GM18498 (cell line): ENCODE results near the gene TBC1D22B.
"Not testable (repeated sequence)": the region's sequence is repeated elsewhere in the genome, so short reads cannot be mapped to it uniquely, and the experiment has no call there.

Experiments
- ATAC-seq: cut with Tn5 transposase; IDR thresholded peaks from one replicate; pipeline ENCODE4 v1.9.1; 2021; ENCODE audit warnings: mild to moderate bottlenecking, moderate library complexity; ENCODE audit not compliant: unreplicated experiment

The TBC1D22B gene

DNA sequence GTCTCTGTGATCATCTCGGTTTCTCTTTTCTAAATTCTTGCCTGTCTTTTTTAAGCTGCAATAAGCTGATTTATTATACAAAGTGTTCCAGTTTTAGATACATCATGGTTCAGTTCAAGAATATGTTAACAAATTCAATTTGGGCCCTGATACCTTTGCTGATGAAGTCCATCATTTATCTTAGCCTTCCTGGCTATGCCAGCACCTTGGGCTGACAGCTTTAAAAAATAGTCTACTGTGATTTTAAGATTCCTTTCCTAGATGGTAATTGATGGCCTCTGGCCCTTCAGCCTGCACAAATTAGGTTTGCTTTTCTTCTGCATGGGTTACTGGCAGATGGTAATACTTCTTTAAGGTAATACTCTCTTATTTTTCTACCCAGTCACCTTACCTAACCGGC, 7.4 kb downstream of the TBC1D22B start:
- ATAC-seq: no peak

DNA sequence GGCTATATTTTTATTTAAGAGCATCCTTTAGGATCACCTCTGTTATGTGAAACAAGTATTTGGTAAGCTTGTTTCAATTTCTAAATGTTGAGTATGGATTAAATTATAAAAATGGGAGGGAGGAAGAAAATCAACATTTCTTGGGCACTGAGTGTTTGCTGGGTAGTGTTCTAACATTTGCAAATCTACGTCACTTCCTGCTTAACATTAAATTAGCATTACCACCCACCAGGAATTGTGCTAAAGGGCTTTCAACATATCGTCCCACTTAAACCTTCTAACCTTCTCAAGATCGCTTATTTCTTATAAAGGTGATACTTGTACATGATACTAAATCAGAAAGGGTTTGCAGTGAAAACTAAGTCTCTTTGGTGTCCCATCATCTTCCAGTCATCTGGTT, 8.3 kb downstream of the TBC1D22B start:
- ATAC-seq: no peak

DNA sequence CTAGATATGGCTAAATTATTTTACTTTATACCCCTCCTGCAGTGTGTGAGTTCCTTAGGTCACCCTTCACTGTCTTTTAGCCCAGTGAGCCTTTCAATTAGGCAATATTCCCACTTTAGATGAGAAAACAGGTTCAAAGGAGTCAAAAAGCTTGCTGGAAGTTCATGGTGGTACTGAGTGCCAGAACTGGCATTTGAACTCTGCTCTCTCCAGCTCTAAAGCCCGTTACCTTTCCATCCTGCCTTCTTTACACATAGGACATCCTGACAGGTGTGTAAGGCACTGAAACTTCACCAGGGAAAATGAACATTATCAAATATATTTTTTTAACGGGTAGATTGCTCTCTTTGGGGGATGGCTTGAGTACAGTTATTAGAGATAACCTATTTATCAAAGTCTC, 11.5 kb downstream of the TBC1D22B start:
- no peak for ATAC-seq

DNA sequence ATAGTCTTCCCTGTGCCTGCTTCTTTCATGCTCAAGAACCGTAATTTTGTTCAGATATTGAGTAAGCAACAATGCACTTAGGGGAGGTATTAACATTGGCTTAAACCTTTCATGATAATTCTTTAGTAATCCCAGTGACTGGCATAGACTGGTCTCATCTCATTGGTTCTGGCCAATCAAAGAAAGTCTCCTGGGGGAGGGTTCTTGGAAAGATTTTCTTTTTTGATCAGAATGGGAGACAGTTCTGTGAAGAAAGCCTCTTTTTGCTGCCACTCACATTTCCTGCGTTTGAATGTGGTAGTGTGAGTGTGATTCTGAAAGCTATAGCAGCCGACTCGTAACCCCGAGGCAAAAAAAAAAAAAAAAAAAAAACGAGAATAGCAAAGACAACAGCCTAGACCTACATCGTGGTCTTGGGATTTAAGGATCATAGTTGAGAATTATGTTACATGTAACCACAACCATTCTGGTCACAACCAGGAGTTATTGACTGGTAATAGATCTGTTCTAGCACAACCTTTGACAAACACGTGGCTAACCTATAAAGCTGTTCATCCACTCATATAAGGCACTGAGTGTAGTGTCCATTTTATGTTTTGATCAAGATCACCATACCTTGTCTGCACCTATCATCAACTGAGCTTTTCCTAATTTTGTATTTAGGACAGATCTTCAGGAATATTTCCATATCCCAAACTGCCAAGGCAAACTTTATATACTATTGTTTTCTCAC, 15.4 kb downstream of the TBC1D22B start:
- ATAC-seq: no peak

DNA sequence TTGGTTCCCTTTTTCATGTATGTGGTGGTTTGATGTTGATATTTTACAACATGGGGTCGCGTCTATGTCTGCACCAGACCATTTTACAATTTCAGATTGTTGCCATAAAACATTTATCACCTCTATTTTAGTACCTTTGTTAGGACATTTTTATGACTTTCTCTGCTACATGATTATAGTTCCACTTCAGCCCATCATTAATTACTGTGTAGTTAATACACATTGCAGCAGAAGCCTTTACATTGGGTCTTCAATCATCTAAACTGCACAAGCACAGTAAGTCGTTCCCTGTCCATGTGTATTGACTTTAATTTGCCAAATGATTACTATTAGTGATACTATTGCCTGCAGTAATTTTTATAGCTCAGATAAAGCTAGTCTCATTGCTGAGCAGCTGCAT, 16.1 kb downstream of the TBC1D22B start:
- no peak for ATAC-seq

DNA sequence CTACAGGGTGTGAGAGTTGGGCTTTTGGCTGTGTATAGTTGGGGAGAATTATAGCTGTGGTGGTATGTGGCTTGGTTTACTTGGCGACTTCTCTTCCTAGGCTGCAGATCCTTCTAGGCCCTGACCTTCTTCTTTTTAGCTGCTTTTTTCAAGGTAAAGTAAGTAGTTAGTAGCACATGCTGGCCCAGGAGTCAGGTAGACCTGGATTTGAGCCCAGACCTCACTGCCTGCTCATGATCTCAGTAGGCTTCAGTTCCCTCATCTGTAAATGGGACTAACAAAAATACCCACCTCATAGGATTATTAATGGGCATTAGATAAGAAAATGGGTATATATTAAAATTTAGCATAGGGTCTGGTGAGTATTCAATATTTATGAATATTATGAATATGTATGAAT, 17.8 kb downstream of the TBC1D22B start:
- ATAC-seq: no peak

DNA sequence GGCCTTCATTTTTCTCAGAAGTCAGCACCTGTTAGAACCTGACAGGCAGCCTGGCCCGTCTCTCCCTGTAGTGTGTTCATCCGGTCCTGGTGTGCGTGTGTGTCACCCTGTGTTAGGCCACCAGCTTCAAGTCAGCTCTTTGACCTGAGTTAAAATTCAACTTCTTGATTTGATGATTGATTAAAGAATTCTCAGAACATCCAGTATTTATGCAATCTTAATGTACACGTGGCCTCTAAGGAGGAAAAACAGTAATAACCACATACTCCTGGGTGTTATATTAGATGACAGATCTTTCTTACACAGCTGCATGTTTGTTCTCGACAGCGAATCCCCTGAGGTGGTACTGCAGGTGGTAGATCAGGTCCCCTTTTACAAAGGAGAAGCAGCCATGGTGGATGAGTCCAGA, 19.4 kb downstream of the TBC1D22B start:
- ATAC-seq: no peak

DNA sequence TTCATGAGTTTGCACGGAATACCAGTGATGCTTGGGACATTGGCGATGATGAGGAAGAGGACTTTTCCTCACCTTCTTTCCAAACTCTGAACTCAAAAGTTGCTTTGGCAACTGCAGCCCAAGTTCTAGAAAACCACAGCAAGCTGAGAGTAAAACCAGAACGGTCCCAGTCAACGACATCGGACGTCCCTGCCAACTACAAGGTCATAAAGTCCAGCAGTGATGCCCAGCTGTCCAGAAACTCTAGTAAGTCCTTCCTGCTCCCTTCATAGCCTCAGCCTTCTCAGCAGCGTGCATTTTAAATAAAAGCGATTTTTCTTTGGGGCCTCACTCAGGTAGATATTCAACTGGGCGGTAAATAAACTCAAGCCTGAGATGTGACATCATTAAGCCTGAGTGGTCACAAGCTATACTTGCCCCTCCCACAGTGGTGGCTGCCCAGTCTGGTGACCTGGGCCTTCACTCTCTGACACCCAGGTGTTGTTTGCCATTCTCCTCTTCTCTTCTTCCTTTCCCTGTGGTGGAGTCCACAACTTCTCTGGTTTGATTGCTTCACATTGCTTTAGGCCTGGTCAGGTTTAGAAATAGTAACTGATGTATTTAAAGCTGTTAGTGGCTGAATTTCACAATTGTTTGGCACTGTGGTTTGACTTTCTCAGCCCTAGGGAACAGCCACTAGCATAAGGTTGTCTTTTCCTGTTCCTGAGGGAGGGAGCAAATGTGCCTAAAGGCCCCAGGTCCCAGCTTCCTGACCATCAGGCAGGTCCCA, 22.0 kb downstream of the TBC1D22B start:
- ATAC-seq: no peak

DNA sequence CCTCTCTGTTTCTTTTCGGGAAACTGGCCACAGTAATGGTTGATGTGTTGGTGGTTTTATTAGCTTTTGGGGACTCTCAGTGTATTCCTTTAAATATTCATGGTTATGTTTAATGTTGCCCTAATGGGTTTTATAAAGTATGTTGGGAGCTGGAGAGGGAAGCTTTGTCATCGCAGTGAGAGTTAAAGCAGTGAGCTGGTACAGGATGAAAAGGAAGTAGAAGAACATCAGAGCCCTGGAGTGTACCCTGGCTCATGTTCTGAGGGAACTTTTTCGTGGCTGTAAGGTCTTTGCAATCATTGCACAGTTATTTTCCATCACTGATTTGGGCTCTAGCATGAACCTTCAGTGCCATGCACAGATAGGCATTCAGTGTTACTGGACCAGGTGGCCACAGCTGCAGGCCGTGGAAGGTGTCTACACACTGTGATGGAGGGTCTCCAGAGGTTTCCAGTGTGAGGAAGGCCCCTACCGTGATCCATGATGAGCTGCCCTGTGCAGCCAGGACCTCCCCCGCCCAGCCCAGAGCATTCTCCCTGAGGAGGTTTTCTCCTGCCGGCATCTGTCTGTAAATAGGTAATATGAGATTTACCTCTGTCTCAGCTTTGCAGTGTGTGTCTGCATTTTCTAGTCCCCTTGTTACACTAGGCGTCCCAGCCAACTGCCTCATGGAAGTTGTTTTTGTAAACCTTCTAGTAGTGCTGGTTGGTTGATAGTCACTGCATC, 22.8 kb downstream of the TBC1D22B start:
- ATAC-seq: no peak

DNA sequence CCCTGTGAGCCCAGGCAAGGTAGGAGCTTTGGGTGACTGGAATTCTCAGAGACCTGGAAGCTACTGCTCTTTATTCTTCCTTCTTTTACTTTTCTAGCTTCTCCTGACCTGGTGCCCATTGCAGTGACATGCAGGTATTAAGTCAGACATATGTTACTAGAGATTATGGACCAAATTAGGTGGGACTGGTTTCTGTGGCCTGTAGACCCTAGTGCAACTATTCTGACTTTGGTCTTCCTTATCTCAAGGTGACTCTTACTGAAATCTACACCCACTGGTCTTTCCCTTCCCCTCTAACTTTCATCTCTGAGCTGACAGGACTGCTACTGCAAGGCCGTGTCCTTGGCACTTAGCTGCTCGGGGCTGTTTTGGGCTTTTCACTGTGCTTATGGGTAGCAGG, 24.8 kb downstream of the TBC1D22B start:
- no peak for ATAC-seq

DNA sequence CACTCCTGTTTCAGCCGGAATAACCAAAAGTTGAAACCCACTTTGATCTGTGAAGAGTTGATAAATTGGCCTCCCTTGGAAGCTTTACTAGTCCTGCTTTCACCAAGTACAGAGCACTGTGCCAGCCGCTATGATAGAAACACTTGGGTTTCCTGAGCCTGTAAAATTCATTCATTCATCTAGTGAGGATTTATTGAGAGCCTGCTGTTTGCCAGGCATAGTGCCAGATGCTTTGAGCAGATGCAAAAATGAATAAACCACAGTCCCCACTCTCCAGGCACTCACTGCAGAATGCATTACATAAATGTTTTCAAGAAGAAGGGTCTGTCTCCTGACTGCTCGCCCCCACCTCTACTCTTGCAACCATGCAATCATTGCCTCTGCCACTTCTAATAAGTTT, 25.7 kb downstream of the TBC1D22B start:
- ATAC-seq: no peak

DNA sequence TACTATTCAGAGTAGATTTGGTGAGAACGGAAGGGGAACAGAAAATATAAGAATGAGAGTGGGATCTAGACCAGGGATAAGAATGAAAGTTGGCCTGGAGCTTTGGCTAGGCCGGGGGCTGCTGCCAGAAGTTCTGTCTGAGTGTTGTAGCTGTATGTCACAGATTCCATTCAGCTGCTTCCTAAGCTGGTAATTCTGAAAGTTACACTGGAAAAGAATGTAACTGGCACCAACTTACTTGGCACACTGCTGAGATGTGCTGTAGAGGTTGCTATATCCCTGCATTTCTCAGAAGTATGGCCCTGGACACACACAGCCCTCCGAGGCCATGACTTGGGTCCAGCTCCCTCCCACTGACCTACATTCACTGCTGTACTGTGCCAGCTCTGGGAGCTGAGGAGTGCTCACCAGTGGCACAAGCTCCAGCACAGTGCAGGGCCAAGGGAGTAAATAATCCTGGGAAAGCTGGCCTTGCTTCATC, 26.1 kb downstream of the TBC1D22B start:
- ATAC-seq: no peak

DNA sequence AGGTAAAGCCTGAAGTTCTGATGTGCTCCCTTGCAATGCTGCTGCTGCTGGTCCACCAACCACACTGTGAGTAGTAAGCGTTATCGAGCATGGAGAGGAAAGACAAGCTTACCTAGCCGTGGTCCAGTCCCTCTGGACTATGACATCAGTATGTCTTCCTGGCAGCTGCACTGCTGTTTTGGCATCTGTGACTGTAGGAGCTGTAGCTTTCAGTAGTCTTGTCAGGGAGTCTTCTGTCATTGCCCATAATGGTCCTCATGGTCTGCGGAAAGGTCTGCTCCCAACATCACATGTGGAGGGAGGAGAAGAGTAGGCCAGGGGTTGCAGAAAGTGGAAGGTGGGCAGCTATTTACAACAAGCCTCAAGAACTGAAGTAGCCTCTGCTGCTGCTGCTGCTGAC, 27.2 kb downstream of the TBC1D22B start:
- ATAC-seq: no peak

DNA sequence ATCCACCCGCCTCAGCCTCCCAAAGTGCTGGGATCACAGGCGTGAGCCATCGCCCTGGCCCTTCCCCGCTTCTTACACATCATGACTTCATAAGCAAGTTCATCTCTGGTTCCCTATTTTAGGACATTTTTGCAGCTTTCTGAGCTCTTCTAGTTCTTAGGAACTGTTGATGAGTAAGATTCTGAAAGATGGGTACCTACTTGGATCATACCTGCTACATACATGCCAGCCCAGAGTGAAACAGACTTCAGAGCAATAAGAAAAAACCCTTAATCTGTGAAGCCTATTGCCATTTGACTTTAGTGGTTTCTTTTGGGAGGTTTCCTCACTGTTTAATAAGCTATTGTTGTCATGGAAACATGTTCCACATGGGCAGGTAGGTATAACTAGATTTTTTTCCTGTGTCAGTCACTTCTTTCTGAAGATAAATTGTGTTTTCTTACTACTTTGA, 28.3 kb downstream of the TBC1D22B start:
- no peak for ATAC-seq

DNA sequence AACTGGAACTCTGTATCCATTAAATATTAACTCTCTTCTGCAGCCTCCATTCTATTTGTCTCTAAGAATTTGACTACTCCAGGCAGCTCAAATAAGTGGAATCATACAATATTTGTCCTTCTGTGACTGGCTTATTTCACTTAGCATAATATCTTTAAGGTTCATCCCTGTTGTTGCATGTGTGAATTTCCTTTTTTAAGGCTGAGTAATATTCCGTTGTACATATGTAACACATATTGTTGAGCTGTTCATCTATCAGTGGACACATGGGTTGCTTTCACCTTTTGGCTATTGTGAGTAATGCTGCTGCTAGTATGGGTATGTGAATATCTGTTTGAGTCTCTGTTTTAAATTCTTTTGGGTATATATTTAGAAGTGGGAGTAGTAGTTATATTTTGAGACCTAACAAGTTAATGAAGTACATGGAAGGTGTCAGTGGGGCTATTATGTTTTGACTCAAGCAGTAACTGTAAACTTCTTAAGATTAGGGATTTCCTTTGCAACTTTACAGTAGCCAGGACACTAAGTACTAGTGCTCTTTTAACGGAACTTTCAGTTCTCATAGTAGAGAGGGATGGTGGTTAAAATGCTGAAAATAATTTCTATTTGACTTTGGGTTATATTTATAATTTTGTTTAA, 30.1 kb downstream of the TBC1D22B start:
- ATAC-seq: no peak

DNA sequence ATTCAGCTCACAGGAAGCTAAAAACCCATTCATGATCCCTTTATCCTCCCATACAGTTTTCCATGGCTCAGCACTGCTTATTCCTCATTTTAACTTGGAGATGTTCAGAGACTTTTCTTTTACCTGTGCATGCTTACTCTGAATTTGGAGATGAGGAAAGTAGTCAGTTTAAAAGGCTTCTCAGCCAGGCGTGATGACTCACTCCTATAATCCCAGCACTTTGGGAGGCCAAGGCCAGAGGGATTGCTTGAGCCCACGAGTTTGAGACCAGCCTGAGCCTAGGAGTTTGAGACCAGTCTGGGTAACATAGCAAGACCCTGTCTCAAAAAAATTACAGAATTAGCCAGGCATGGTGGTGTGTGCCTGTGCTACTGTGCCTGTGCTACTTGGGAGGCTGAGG, 30.7 kb downstream of the TBC1D22B start:
- ATAC-seq: no peak

DNA sequence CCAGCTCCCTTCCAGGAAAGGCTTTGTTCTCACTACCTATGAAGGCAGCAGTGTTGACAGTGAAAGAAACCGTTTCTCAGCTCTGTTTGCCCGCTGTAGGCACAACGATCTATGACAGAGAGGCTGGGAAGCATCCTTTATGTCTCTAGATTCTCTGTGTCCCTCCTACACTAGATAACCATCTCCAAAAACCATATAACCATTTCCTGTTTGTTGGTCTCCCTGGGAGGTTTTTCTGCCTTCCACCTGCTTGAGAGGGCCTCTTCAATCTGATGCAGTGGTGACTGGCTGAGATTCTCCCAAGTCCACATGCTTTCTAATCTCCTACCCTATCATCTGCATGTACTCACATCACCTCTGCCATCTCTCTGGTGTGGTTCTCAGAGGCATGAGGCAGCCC, 32.4 kb downstream of the TBC1D22B start:
- ATAC-seq: no peak

DNA sequence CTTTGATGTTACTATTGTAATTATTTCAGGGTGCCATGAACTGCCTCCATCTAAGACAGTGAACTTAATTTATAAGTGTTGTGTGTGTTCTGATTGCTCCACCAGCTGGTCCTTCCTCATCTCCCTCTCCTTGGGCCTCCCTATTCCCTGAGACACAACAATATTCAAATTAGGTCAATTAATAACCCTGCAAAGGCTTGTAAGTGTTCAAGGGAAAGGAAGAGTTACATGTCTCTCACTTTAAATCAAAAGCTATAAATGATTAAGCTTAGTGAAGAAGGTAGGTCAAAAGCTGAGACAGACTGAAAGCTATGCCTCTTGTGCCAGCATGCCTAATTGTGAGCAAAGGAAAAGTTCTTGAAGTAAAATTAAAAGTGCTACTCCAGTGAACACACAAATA, 35.9 kb downstream of the TBC1D22B start:
- ATAC-seq: no peak

DNA sequence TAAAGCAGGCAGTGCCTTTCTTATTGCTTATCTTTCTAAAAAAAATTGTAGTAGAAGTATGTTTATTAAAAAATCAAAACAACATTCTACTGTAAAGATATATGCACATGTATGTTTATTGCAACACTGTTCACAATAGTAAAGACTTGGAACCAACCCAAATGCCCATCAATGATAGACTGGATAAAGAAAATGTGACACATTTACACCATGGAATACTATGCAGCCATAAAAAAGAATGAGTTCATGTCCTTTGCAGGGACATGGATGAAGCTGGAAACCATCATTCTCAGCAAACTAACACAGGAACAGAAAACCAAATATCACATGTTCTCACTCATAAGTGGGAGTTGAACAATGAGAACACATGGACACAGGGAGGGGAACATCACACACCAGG, 40.1 kb downstream of the TBC1D22B start:
- not testable (repeated sequence) for ATAC-seq

DNA sequence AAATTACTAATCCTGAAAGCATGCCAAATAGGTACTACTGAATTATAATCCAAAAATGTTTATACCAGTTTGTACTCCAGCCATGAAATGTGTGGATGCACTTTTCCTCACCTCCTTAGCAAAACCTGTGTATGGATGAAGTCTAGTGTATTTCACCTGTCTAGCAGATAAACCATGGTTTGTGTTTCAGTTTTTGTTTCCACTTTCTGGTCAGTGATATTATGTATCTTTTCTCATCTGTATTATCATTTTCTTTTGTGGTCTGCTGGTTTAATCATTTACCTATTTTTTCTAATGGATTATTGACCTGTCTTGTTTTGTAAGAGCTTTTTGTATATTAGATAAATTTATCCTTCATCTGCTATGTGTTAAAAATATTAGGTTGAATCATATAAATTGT, 41.4 kb downstream of the TBC1D22B start:
- no peak for ATAC-seq

DNA sequence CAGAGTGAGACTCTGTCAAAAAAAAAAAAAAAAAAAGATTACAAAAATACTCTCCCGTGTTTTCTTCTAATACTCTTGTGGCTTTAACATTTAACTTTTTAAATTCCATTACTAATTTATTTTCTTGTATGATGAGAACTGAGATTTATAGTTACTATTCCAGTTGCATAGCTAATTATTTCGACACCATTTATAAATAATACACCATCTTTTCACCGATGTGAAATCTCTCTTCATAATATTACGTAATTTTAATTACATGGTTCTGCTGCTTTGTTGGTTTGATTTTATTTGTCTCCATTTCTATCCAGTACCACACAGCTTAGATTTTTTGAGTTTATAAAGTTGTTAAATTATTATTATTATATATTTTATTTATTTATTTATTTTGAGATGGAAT, 42.4 kb downstream of the TBC1D22B start:
- no peak for ATAC-seq
